ENCODE measurements around the gene TTC9B. TPM values are rescaled to one million over a fixed set of nuclear protein-coding genes. Genes with fewer than 3 reads are reported as not detected.

Gene TTC9B
- total RNA-seq, 1 donor from 2014 or later = not detected

Other genes starting within 250 kb of the TTC9B start
- gene PSMC4, start 247.2 kb downstream of the TTC9B start, total RNA-seq = 85.6 and 88.2 TPM in 2 replicates
- gene ZNF546, start 221.3 kb downstream of the TTC9B start, total RNA-seq = 5.6 and 7.3 TPM in 2 replicates
- gene ZNF780B, start 162.2 kb downstream of the TTC9B start, total RNA-seq = 18.5 and 20.0 TPM in 2 replicates
- gene ZNF780A, start 127.4 kb downstream of the TTC9B start, total RNA-seq = 13.0 and 14.4 TPM in 2 replicates
- gene MAP3K10, start 27.0 kb downstream of the TTC9B start, total RNA-seq = 23.6 and 24.2 TPM in 2 replicates
- gene CCNP, start 8.3 kb upstream of the TTC9B start, total RNA-seq = 0.51 and 0.57 TPM in 2 replicates
- gene AKT2, start 67.0 kb upstream of the TTC9B start, total RNA-seq = 152 and 156 TPM in 2 replicates
- 13.1 and 16.6 TPM in 2 replicates for gene C19orf47, start 130.0 kb upstream of the TTC9B start, total RNA-seq
- 499 and 511 TPM in 2 replicates for gene PLD3, start 130.3 kb upstream of the TTC9B start, total RNA-seq
- gene HIPK4, start 171.8 kb upstream of the TTC9B start, total RNA-seq = 0.21 and 0.29 TPM in 2 replicates
- gene PRX, start 195.0 kb upstream of the TTC9B start, total RNA-seq = 5.0 and 5.7 TPM in 2 replicates
- 13.3 and 13.8 TPM in 2 replicates for gene SERTAD1, start 207.6 kb upstream of the TTC9B start, total RNA-seq
- 31.4 and 33.4 TPM in 2 replicates for gene SERTAD3, start 226.0 kb upstream of the TTC9B start, total RNA-seq
- gene BLVRB, start 247.4 kb upstream of the TTC9B start, total RNA-seq = 45.6 and 51.5 TPM in 2 replicates
- gene SPTBN4, start 248.6 kb upstream of the TTC9B start, total RNA-seq = 0.48 and 0.63 TPM in 2 replicates

Data from osteocyte (in vitro differentiated cells).